Right lobe of liver (tissue), 4 donors: Measurements from ENCODE around the gene KRTAP5-1.
"Not testable (repeated sequence)": the region's sequence is repeated elsewhere in the genome, so short reads cannot be mapped to it uniquely, and the experiment has no call there.

Experiments
- POLR2A ChIP-seq: fragments of 450-650 bp; IDR thresholded peaks from one replicate; pipeline ENCODE4 v1.6.1; 2017; ENCODE audit warnings: antibody characterized with exemption, mild to moderate bottlenecking
- TF ChIP-seq, protein P1 (sequence below), 4 donors: fragments of 200-600 bp in 3 of 4; fragments of 450-650 bp in 1 of 4; IDR thresholded peaks; one replicate each; pipeline versions ENCODE4 v1.5.1 to v1.8.0; 2016 to 2022; ENCODE audit warnings: antibody characterized with exemption in 4 of 4, mild to moderate bottlenecking in 2 of 4
- donor health status: DM: no; HTN: no; CAD: no.
- donor health status: DM: no; HTN: no; CAD: no.
- donor health status: DM: no; HTN: yes; CAD: no.

DNA sequence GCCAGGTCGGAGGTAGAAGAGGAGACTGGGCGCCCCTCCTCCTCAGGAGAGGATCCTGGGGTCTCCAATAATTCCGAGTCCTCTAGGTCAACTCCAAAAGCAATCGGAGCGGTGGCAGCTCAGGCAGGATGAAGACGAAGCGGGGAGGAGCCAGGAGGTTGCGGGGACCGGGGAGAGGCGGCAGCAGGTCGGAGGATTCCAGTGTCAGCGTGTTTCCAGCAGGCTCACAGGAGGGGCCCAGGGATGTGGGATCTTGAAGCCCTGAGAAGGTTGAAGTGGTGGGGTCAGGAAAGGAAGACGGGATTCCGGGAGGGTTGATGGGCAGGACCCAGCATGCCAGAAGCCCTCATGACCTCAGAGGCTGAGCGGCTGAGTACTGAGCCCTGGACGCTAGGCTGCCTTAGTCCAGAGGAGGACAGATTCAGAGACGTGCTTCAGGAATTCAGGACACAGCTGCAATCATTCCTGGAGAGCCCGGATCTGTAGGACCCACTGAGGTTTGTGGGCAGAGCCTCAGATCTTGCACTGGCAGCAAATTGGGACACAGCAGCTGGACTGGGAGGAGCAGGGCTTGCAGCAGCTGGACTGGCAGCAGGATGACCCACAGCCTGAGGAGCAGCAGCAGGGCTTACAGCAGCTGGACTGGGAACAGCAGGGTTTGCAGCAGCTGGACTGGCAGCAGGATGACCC, 22.2 kb upstream of the KRTAP5-1 start:
- TF ChIP-seq, protein P1, sequence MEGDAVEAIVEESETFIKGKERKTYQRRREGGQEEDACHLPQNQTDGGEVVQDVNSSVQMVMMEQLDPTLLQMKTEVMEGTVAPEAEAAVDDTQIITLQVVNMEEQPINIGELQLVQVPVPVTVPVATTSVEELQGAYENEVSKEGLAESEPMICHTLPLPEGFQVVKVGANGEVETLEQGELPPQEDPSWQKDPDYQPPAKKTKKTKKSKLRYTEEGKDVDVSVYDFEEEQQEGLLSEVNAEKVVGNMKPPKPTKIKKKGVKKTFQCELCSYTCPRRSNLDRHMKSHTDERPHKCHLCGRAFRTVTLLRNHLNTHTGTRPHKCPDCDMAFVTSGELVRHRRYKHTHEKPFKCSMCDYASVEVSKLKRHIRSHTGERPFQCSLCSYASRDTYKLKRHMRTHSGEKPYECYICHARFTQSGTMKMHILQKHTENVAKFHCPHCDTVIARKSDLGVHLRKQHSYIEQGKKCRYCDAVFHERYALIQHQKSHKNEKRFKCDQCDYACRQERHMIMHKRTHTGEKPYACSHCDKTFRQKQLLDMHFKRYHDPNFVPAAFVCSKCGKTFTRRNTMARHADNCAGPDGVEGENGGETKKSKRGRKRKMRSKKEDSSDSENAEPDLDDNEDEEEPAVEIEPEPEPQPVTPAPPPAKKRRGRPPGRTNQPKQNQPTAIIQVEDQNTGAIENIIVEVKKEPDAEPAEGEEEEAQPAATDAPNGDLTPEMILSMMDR (IDR thresholded peaks at IDR 0.05) = not testable (repeated sequence)
- TF ChIP-seq POLR2A = not testable (repeated sequence)
